Measurements from ENCODE around the gene CWC27.

DNA sequence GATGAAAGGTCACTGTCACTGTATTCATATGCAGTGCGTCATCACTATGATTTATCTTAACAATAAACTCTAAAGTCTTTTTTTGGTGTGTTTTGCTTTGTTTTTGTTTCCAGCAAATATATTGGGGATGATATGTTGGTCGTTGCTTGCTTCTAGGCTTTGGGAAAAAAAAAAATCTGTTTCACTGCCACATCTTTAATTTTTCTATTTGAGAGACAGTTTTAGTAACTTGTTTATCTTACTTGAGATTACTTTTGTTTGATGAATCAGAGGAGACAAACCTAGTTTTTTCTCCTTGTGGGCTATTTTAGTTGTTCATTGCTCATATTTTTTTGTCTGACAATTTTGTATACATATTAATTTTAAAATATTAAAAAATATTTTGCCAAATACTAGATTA, 19.4 kb downstream of the CWC27 start:
- TF ChIP-seq, protein P1, sequence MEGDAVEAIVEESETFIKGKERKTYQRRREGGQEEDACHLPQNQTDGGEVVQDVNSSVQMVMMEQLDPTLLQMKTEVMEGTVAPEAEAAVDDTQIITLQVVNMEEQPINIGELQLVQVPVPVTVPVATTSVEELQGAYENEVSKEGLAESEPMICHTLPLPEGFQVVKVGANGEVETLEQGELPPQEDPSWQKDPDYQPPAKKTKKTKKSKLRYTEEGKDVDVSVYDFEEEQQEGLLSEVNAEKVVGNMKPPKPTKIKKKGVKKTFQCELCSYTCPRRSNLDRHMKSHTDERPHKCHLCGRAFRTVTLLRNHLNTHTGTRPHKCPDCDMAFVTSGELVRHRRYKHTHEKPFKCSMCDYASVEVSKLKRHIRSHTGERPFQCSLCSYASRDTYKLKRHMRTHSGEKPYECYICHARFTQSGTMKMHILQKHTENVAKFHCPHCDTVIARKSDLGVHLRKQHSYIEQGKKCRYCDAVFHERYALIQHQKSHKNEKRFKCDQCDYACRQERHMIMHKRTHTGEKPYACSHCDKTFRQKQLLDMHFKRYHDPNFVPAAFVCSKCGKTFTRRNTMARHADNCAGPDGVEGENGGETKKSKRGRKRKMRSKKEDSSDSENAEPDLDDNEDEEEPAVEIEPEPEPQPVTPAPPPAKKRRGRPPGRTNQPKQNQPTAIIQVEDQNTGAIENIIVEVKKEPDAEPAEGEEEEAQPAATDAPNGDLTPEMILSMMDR (IDR thresholded peaks at IDR 0.05) = no peak
- no peak for TF ChIP-seq POLR2A (IDR thresholded peaks at IDR 0.05)

Measured in vagina (tissue), 2 donors.